CD1c-positive myeloid dendritic cell (primary cell): ENCODE measurements around the gene TSC22D2.
"Not testable (repeated sequence)": the region's sequence is repeated elsewhere in the genome, so short reads cannot be mapped to it uniquely, and the experiment has no call there.

Experiments
- DNase-seq: peaks from one replicate; pipeline ENCODE4 v3.0.0-alpha.2; 2016; ENCODE audit errors: extremely low spot score

Gene TSC22D2

DNA sequence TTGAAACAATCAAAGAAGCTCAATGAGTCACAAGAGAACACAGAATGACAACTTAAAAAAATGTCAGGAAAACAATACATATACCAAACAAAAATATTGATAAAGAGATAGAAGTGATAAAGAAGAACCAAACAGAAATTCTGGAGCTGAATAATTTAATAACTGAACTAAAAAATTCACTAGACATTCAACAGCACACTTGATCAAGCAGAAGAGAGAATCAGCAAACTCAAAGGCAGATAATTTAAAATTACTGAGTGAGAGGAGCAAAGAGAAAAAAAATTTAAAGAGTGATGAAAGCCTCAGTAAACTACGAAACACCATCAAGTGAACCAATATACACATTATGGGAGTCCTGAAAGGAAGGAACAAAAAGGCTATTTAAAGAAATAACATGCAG, 76.3 kb downstream of the TSC22D2 start:
- DNase-seq = no peak

- no peak for DNase-seq
Measured at GRCh38 chr3:150488867-150489266, 80.8 kb downstream of the TSC22D2 start.

DNA sequence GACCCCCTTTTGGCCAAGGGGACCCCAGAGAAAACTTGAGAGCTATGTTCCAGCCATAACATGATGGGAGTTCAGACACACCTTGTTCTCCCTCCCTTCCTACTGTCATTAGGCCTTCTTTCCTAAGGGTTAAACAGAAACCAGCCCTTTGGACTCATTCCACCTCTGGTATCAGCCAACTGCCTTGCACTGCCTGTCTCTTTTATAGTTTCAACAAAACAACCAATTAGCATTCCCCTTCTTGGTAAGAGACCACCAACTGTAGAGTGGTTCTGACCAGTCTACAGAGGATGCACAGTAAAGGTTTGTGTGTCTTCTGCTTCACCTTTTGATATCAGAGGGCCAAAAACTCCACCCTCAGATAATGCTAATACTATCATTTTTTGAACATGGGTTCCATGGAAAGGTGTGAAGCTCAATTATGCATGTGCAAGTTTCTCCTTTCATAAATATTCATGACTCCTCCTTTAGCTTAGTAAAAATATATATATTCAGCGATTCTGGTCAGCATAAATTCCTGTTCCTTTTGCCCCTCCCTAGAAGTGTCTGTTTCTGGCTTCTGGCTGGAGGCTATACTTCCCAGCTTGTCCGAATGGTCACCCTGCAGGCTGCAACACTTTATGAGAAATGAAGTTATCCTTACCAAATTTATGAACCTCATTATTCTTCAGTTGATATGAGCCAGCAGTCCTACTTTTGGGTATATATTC, 82.3 kb downstream of the TSC22D2 start:
- no peak for DNase-seq

DNA sequence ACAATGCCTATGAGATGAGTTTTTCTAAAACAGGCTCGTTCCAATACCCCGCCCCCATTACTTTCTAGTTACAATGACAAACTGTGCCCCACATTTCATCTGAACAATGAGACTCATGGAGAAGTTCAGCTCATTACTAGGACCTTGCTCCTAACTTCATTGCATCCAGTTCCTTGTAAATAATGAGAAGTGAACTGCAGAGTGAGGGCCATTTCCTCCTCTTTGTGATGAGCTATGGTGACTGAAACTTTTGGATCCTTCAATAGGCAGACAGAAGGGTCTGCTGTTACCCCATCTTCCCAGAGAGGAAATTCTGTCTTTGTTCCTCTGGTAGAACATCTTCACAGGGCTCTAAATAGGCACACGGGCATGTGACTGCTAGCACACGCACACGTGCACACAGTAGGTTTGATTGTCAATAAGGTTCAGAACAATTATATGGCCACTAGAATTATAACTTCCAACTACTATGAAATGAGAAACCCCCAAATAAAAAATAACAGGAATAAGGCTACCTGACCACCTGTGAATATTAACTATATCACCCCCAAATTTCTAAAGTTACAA, 86.4 kb downstream of the TSC22D2 start:
- peak; percentile 38 for DNase-seq

DNA sequence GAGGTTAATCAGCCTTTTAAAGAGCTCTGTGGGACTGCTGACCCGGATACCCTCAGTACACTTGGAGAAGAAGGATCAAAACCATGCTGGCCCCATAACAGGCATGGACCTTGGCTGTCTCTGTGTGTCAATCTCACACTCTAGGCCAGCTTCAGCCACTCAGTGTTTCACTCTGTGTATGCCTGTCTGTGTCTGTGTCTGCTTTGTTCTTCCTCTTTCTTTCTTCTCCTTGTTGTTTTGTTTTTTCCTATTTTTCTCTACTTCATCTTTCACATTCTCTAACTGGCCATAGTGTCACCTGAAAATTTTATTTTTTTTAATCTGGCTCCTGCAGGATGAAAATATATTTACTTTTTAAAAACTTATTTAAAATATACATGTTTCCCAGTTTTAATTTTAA, 87.1 kb downstream of the TSC22D2 start:
- DNase-seq = peak; percentile 31

- peak; percentile 70 for DNase-seq
Measured at GRCh38 chr3:150495563-150496168, 87.6 kb downstream of the TSC22D2 start.

DNA sequence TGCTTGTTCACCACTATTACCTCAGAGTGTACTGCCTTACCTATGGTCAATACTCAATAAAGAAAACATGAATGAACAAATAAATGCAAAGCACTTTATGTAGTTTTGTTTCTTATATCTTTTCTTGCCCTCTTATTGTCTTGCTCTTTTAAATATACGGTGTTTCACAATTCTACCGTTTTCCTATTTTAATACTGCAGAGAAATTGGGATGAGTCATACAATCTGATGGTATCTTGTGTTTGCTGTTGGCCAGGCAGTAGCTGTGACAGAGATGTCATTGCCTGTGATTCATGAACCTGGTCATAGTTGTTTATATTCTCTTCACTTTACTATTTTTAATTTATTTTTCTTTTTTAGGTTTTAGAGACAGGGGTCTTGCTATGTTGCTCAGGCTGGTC, 89.9 kb downstream of the TSC22D2 start:
- DNase-seq = no peak

DNA sequence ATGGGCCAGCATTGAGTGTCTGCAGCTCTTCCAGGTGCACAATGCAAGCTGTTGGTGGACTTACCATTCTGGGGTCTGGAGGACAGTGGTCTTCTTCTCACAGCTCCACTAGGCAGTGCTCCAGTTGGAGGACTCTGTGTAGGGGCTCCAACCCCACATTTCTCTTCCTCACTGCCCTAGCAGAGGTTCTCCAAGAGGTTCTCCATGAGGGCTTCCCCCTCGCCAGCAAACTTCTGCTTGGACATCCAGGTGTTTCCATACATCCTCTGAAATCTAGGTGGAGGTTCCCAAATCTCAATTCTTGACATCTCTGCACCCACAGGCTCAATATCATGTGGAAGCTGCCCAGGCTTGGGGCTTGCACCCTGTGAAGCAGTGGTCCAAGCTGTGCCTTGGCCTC, 92.9 kb downstream of the TSC22D2 start:
- not testable (repeated sequence) for DNase-seq

DNA sequence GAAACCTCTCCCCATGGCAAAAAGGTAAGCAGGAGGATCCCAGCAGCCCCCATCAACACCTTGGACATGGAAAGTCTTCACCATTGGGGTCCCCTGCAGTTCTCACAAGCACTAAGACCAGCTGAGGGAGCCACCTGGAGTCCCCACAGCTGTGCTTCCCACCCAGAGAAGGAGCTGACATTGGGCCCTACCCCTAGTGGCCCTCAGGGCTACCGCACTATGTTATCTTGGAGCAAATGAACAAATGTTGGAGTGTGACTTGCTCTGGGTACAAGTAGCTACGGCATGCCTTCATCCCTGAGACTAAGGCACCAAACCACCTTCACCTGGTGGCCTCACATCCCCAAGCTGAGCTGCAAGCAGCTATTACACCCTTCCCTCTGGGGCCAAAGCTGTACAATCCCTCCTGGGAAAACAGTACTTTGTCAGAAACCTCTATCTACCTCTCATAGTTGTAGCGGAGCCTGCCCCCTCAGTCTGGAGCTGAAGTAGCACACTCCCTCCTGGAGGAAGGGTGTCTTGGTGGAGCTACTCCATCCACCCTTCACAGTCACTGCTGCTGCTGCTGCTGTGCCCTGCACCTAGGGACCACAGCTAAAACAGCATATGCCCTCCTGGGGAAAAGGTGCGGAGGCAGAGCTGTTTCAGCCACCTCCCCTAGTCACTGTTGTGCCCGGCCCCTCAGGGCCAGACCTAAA, 95.5 kb downstream of the TSC22D2 start:
- no peak for DNase-seq

DNA sequence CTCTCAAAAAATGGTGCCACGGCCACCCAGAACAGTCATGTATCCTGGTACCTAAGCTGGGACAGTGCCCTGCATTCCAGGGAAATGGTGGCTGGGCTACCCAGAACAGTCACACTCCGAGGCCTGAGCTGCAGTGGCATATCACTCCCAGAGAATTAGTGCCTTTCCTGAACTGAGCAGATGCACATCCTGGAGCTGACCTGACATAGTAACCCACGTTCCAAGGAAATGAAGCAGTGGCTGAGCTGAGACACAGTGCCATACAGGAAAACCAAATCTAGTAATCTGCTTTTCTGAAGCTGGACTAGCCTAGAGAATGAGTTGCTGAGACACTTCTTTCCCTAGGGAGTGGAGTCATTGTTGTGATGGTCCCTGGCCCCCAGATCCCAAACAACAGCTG, 96.4 kb downstream of the TSC22D2 start:
- DNase-seq = no peak

GRCh38 chr3:150508401-150508800, 100.3 kb downstream of the TSC22D2 start:
- no peak for DNase-seq

GRCh38 chr3:150509780-150510179, 101.7 kb downstream of the TSC22D2 start:
- DNase-seq = no peak

DNA sequence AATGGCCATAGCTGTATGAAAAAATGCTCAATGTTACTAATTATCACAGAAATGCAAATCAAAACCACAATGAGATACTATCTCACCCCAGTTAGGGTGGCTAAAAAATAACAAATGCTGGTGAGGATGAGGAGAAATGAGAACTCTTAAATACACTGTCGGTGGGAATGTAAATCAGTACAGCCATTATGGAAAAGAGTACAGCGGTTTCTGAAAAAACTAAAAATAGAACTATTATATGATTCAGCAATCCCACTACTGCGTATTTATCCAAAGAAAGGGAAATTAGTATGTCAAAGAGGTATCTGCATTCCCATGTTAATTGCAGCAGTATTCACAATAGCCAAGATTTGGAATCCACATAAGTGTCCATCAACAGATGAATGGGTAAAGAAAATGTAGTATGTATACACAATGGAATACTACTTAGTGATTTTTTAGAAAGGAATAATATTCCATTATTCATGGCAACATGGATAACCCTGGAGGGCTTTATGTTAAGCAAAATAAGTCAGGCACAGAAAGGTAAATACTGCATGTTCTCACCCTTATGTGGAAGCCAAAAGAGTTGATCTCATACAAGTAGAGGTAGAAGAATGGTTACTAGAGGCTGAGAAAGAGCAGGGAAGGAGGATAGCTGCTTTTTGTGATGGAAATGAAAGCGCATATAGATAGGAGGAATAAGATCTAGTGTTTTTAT, 103.2 kb downstream of the TSC22D2 start:
- DNase-seq = no peak

DNA sequence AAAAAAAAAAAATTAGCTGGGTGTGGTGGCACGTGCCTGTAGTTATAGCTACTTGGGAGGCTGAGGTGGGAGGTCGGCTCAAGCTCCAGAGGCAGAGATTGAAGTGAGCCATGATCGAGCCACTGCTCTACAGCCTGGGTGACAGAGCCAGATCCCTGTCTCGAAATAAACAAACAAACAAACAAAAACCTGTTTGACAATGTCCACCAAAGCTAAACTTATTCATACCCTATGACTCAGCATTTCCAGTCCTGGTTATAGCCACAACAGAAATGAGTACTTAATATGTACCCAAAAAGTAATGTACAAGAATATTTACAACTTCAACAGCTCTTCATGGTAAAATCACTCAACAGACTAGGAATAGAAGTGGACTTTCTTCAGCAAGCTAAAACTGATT, 107.1 kb downstream of the TSC22D2 start:
- no peak for DNase-seq
